ENCODE data around the gene ALDH1A1. TPM values are rescaled to one million over a fixed set of nuclear protein-coding genes. Genes with fewer than 3 reads are reported as not detected.

The ALDH1A1 gene
- total and polyA plus RNA-seq, 2 of the 8 experiments (the other 6 are each of a cell fraction or from before 2014, with no cell fraction given), result 0.50 to 0.82 TPM

GRCh38 chr9:72945391-72945790 lies 7.5 kb downstream of the ALDH1A1 start:
- Histone ChIP-seq H2BK5ac (ENCODE audit: low read depth, low read length) (no peak overlapping the region), H3K18ac (ENCODE audit: extremely low read depth, low read length) (no peak overlapping the region), H3K9me3 (ENCODE audit: insufficient read depth in 2 of 2, low read depth in 1 of 2, low read length in 1 of 2) (no peaks in the 10 kb centered on the region), H3K4me3 (ENCODE audit: extremely low read depth in 1 of 4, insufficient read depth in 2 of 4, low read depth in 3 of 4, low read length in 4 of 4) (no peak overlapping the region), H3K79me2 (ENCODE audit: control insufficient read depth in 1 of 2, insufficient read depth in 2 of 2, low read length in 2 of 2) (no peaks in the 10 kb centered on the region), H3K4me1 (replicated peaks in 1 of 4; ENCODE audit: control insufficient read depth in 3 of 4, insufficient read depth in 4 of 4, low read length in 3 of 4) (no peaks in the 10 kb centered on the region), H3K4ac (replicated peaks; ENCODE audit: insufficient read length, low read depth, low read length) (no peak overlapping the region), H2BK15ac (ENCODE audit: low read length) (no peak overlapping the region), H3K36me3 (ENCODE audit: control insufficient read depth in 2 of 4, insufficient read depth in 4 of 4, low read length in 3 of 4) (no peaks in the 10 kb centered on the region), H3K23ac (ENCODE audit: insufficient read length) (no peak overlapping the region), H2BK120ac (replicated peaks; ENCODE audit: low read depth, low read length) (no peak overlapping the region), H4K20me1 (replicated peaks in 1 of 2; ENCODE audit: control insufficient read depth in 1 of 2, insufficient read depth in 2 of 2, low read length in 2 of 2) (no peaks in the 10 kb centered on the region), H3K23me2 (ENCODE audit: low read depth, low read length) (no peaks in the 10 kb centered on the region), H3K79me1 (ENCODE audit: low read depth, low read length) (no peaks in the 10 kb centered on the region), H3K27me3 (replicated peaks in 1 of 4; ENCODE audit: control insufficient read depth in 3 of 4, extremely low read depth in 1 of 4, insufficient read depth in 3 of 4, low read length in 3 of 4) (no peaks in the 10 kb centered on the region), H3K27ac (ENCODE audit: low read depth, low read length) (no peak overlapping the region), H4K8ac (ENCODE audit: extremely low read depth, insufficient read depth, low read length) (no peak overlapping the region), H3K9ac (replicated peaks in 1 of 4; ENCODE audit: extremely low read depth in 1 of 4, low read depth in 3 of 4, low read length in 3 of 4) (no peak overlapping the region), H2BK12ac (ENCODE audit: low read depth, low read length) (no peak overlapping the region), H2AFZ (ENCODE audit: low read length) (no peak overlapping the region), H3K56ac (replicated peaks; ENCODE audit: insufficient read length, low read depth, low read length) (no peak overlapping the region), H2AK5ac (ENCODE audit: low read depth, low read length) (no peak overlapping the region), H4K5ac (ENCODE audit: insufficient read length, low read depth, low read length) (no peak overlapping the region), H2BK20ac (ENCODE audit: low read length) (no peak overlapping the region), H4K91ac (replicated peaks; ENCODE audit: insufficient read length, low read length) (no peak overlapping the region), H3K14ac (ENCODE audit: insufficient read length) (no peak overlapping the region), H3K4me2 (ENCODE audit: insufficient read depth in 1 of 2, low read depth in 2 of 2, low read length in 2 of 2) (no peak overlapping the region)
- 83% methylated on average over 3 of the region's 3 CpGs; no CpG with 5 or more reads in 1 of the 2 experiments for whole genome bisulfite sequencing, 2 experiments (ENCODE audit: extremely low coverage in 1 of 2, insufficient coverage in 1 of 2, insufficient read length in 1 of 2, insufficient replicate concordance in 2 of 2, low coverage in 1 of 2, low lambda C conversion rate in 2 of 2, missing lambda C conversion rate in 1 of 2)
- no peak for FAIRE-seq
- CTCF ChIA-PET (ENCODE audit: partially characterized antibody), result interaction anchor here (0.6 to 1.2 kb wide), 2 partner anchors 252 to 1756 kb away, joined by 3 read pairs; no protein-coding TSS in a partner anchor
- POLR2A ChIA-PET (ENCODE audit: partially characterized antibody), result no interaction called here
- DNase-seq (ENCODE audit: low read depth in 1 of 2, low spot score in 2 of 2), result no peak
- TF ChIP-seq USF2 (IDR thresholded peaks at IDR 0.05; ENCODE audit: low read length), result no peak
- no peak for TF ChIP-seq KDM1A (IDR thresholded peaks at IDR 0.05; ENCODE audit: borderline replicate concordance, low read length)
- TF ChIP-seq MAFK (IDR thresholded peaks at IDR 0.05; ENCODE audit: low read depth, low read length), result no peak
- no peak for TF ChIP-seq FOSL1 (IDR thresholded peaks at IDR 0.05; ENCODE audit: insufficient read depth, low read depth, low read length)
- TF ChIP-seq BRCA1 (IDR thresholded peaks at IDR 0.05; ENCODE audit: low read depth, low read length), result no peak
- no peak for TF ChIP-seq POLR2AphosphoS5 (IDR thresholded peaks at IDR 0.05; ENCODE audit: low read depth, low read length)
- TF ChIP-seq SRF (IDR thresholded peaks at IDR 0.05; ENCODE audit: low read depth, low read length), result no peak
- TF ChIP-seq SP4 (IDR thresholded peaks at IDR 0.05; ENCODE audit: low read length), result no peak
- no peak for TF ChIP-seq RFX5 (IDR thresholded peaks at IDR 0.05; ENCODE audit: borderline replicate concordance, low read depth, low read length)

Data from H1 (cell line).